OCI-LY3 (cell line): ENCODE results near the gene SMCHD1.

Experiments
- H2AFZ ChIP-seq: fragments of 200-600, 300-600 bp; shearing (Covaris generic); 2 replicates; pipeline ENCODE4 v1.6.0; 2014; ENCODE audit warnings: antibody characterized with exemption, low read depth, low read length
- H3K27ac ChIP-seq: fragments of 200-600, 300-600 bp; sonication (generic); 2 replicates; pipeline ENCODE4 v1.5.1; 2014; ENCODE audit warnings: mild to moderate bottlenecking, low read length, moderate library complexity, mixed read lengths
- H3K27me3 ChIP-seq: fragments of 200-600, 300-600 bp; sonication (generic); 2 replicates; pipeline ENCODE4 v1.6.1; 2014; ENCODE audit warnings: low read depth, low read length, mixed read lengths
- H3K36me3 ChIP-seq: fragments of 200-600, 300-600 bp; sonication (generic); replicated peaks from 2 replicates; pipeline ENCODE3; 2014; ENCODE audit warnings: low read depth, low read length, mixed read lengths
- H3K4me1 ChIP-seq: fragments of 300-600, 200-600 bp; sonication (generic); 2 replicates; pipeline ENCODE4 v1.6.1; 2014; ENCODE audit warnings: low read length, mixed read lengths
- H3K4me2 ChIP-seq: fragments of 200-600, 300-600 bp; sonication (generic); 2 replicates; pipeline ENCODE4 v1.6.1; 2014; ENCODE audit warnings: low read length, mixed read lengths
- H3K4me3 ChIP-seq: fragments of 300-600, 200-600 bp; sonication (generic); 2 replicates; pipeline ENCODE4 v1.5.1; 2014; ENCODE audit warnings: antibody characterized with exemption, mild to moderate bottlenecking, low read length, moderate library complexity
- H3K79me2 ChIP-seq: fragments of 300-600, 200-600 bp; shearing (Covaris generic); 2 replicates; pipeline ENCODE4 v1.6.1; 2014; ENCODE audit warnings: mild to moderate bottlenecking, low read length, mixed read lengths
- H3K9ac ChIP-seq: fragments of 300-600, 200-600 bp; shearing (Covaris generic); 2 replicates; pipeline ENCODE4 v1.6.0; 2014; ENCODE audit warnings: mild to moderate bottlenecking, low read length, moderate library complexity
- H3K9me3 ChIP-seq: fragments of 200-600, 300-600 bp; shearing (Covaris generic); 2 replicates; pipeline ENCODE4 v1.6.1; 2014; ENCODE audit warnings: low read length, mixed read lengths; ENCODE audit not compliant: insufficient read depth
- H4K20me1 ChIP-seq: fragments of 200-600, 300-600 bp; sonication (generic); 2 replicates; pipeline ENCODE4 v1.6.1; 2016; ENCODE audit warnings: low read length, mixed read lengths; ENCODE audit not compliant: insufficient read depth
- EZH2phosphoT487 ChIP-seq: fragments of 200-600 bp; shearing (Covaris generic); IDR thresholded peaks from 2 replicates; pipeline ENCODE4 v1.6.1; 2018; ENCODE audit warnings: antibody characterized with exemption, mixed run types, low read depth
- TF ChIP-seq, protein P1 (sequence below): fragments of 200-600, 300-600 bp; sonication (generic); IDR thresholded peaks from 2 replicates; pipeline ENCODE4 v1.5.1; 2014; ENCODE audit warnings: antibody characterized with exemption, low read length, low read depth

SMCHD1 gene

DNA sequence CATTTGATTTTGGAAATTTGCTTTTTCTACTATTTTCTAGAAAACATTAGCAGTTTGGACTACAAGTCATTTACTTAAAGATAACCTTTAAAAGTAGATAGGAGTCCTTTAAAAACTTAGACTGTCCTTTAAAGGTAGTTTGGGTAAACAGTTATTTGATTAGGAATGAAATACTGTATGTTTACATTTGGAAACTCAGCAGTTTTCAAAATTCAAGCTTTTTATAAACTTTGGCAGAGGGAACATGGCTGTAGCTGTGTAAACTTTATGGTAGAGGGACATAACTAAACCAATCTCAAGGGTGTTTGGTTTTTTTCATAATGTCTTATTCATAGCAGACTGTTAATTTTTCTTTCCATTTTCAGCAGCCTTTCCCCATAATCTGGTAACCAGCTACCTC, 90.7 kb downstream of the SMCHD1 start:
- peaks cover 56% of the 10 kb centered on the region for H3K36me3 ChIP-seq
- no peak overlapping the region for H3K27ac ChIP-seq
- no peaks in the 10 kb centered on the region for H3K4me1 ChIP-seq
- H3K79me2 ChIP-seq: no peaks in the 10 kb centered on the region
- no peaks in the 10 kb centered on the region for H3K27me3 ChIP-seq
- H3K4me3 ChIP-seq: no peak overlapping the region
- H3K4me2 ChIP-seq: no peak overlapping the region
- TF ChIP-seq EZH2phosphoT487: no peak
- TF ChIP-seq, protein P1, sequence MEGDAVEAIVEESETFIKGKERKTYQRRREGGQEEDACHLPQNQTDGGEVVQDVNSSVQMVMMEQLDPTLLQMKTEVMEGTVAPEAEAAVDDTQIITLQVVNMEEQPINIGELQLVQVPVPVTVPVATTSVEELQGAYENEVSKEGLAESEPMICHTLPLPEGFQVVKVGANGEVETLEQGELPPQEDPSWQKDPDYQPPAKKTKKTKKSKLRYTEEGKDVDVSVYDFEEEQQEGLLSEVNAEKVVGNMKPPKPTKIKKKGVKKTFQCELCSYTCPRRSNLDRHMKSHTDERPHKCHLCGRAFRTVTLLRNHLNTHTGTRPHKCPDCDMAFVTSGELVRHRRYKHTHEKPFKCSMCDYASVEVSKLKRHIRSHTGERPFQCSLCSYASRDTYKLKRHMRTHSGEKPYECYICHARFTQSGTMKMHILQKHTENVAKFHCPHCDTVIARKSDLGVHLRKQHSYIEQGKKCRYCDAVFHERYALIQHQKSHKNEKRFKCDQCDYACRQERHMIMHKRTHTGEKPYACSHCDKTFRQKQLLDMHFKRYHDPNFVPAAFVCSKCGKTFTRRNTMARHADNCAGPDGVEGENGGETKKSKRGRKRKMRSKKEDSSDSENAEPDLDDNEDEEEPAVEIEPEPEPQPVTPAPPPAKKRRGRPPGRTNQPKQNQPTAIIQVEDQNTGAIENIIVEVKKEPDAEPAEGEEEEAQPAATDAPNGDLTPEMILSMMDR: no peak
- H3K9me3 ChIP-seq: no peaks in the 10 kb centered on the region
- no peak overlapping the region for H2AFZ ChIP-seq
- H3K9ac ChIP-seq: no peak overlapping the region
- H4K20me1 ChIP-seq: no peaks in the 10 kb centered on the region; the same call in 1 of the 2 replicates

- no peaks in the 10 kb centered on the region for H3K4me1 ChIP-seq
- TF ChIP-seq, protein P1: no peak
- no peak for TF ChIP-seq EZH2phosphoT487
- no peaks in the 10 kb centered on the region for H4K20me1 ChIP-seq
- no peaks in the 10 kb centered on the region for H3K9me3 ChIP-seq
- no peak overlapping the region for H3K9ac ChIP-seq
- no peak overlapping the region for H3K4me2 ChIP-seq
- H3K27me3 ChIP-seq: no peaks in the 10 kb centered on the region
- H3K79me2 ChIP-seq: no peaks in the 10 kb centered on the region
- no peak overlapping the region for H3K27ac ChIP-seq
- H2AFZ ChIP-seq: no peak overlapping the region
- H3K36me3 ChIP-seq: peaks cover 29% of the 10 kb centered on the region
- H3K4me3 ChIP-seq: no peak overlapping the region
These were observed 102.8 kb downstream of the SMCHD1 start for GRCh38 chr18:2758309-2758708.

- Histone ChIP-seq H3K4me1 (peaks cover 14% of the 10 kb centered on the region), H3K9ac (no peak overlapping the region), H3K36me3 (peaks cover 65% of the 10 kb centered on the region), H3K79me2 (no peaks in the 10 kb centered on the region; the same call in 1 of the 2 replicates), H3K4me3 (no peak overlapping the region), H3K4me2 (no peak overlapping the region), H4K20me1 (no peaks in the 10 kb centered on the region), H2AFZ (no peak overlapping the region), H3K27ac (no peak overlapping the region), H3K27me3 (no peaks in the 10 kb centered on the region), H3K9me3 (no peaks in the 10 kb centered on the region)
- TF ChIP-seq, protein P1: no peak
- no peak for TF ChIP-seq EZH2phosphoT487
These were observed 119.1 kb downstream of the SMCHD1 start for GRCh38 chr18:2774669-2775068.

DNA sequence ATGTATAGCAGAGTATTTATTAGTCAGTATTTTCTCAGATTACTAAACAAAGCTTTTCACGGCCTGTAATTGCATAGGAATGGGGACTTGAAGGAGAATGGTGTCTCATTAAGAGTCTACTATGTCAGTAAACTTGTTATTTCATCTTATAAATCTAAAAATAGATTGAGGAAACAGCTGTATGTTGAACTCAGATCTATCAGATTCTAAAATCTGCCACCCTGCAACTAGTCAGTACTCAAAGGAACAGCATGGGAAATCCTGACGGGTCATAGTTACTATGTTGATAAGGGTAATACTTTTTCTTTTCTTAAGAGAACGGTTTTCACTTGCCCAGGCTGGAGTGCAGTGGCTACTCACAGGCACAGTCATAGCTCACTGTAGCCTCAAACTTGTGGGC, 121.1 kb downstream of the SMCHD1 start:
- TF ChIP-seq, protein P1: no peak
- no peak for TF ChIP-seq EZH2phosphoT487

More for the DNA sequence above, 121.1 kb downstream of the SMCHD1 start:
- Histone ChIP-seq H3K27me3 (no peaks in the 10 kb centered on the region), H3K27ac (no peak overlapping the region), H4K20me1 (no peaks in the 10 kb centered on the region), H3K9me3 (no peaks in the 10 kb centered on the region), H3K4me1 (no peaks in the 10 kb centered on the region), H3K4me2 (no peak overlapping the region), H3K36me3 (peaks cover 56% of the 10 kb centered on the region), H2AFZ (no peak overlapping the region), H3K79me2 (no peaks in the 10 kb centered on the region; the same call in 1 of the 2 replicates), H3K9ac (no peak overlapping the region), H3K4me3 (no peak overlapping the region)
